Epithelial cell of esophagus (primary cell): ENCODE measurements around the gene APMAP.

Source experiments
- DNase-seq: peaks from one replicate; pipeline ENCODE4 v3.0.0; 2010; ENCODE audit warnings: low read depth
- H3K4me3 ChIP-seq: 2 replicates; pipeline ENCODE4 v1.5.1; 2011; ENCODE audit warnings: mild to moderate bottlenecking, low read length, control low read depth
- CTCF ChIP-seq: IDR thresholded peaks from 2 replicates; pipeline ENCODE4 v1.5.1; 2011; ENCODE audit warnings: low read depth, mild to moderate bottlenecking, low read length, control low read depth, inconsistent platforms; ENCODE audit not compliant: insufficient read depth; ENCODE audit errors: missing control alignments

The APMAP gene

GRCh38 chr20:25013478-25014380 lies 21.2 kb upstream of the APMAP start:
- no peak for TF ChIP-seq CTCF
- no peak overlapping the region for H3K4me3 ChIP-seq
- no peak for DNase-seq

DNA sequence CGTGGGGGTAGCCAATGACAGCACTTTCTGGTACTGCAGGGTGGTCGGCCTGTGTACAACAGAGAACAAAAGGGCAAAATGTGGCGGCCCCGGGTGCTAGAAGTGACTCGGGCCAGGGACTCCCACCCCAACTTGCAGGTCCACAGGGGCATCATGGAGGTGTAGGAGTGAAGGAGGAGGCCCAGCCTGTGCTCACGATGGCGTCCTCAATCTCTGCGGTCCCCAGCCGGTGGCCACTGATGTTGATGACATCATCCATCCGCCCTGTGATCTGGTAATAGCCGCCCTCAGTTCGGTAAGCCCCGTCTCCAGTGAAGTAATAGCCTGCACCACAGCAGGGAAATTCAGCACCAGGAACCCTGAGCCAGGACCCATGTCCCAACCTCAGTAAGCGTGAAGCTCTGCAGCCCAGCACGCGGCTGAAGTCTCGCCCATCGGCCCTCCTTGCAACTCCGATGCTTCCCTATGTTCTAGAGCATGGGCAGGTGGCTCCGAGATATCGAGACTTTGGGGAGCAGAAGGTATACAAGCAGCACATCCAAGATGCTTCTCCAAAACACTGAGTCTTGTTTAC lies 20.2 kb upstream of the APMAP start:
- no peak for TF ChIP-seq CTCF
- no peak for DNase-seq
- no peak overlapping the region for H3K4me3 ChIP-seq

GRCh38 chr20:25011831-25012241 lies 19.3 kb upstream of the APMAP start:
- no peak overlapping the region for H3K4me3 ChIP-seq
- no peak for TF ChIP-seq CTCF
- no peak for DNase-seq

GRCh38 chr20:25011261-25011660 lies 18.7 kb upstream of the APMAP start:
- no peak overlapping the region for H3K4me3 ChIP-seq
- DNase-seq: no peak
- TF ChIP-seq CTCF: no peak

GRCh38 chr20:25009218-25010145 lies 16.9 kb upstream of the APMAP start:
- DNase-seq: no peak
- no peak for TF ChIP-seq CTCF
- H3K4me3 ChIP-seq: no peak overlapping the region

GRCh38 chr20:25008388-25009217 lies 16.1 kb upstream of the APMAP start:
- no peak for DNase-seq
- no peak overlapping the region for H3K4me3 ChIP-seq
- TF ChIP-seq CTCF: no peak
